Cardiac muscle cell (in vitro differentiated cells and primary cell): Measurements from ENCODE around the gene COX20. TPM values are rescaled to one million over a fixed set of nuclear protein-coding genes. Genes with fewer than 3 reads are reported as not detected.

Experiments used
- DNase-seq, 2 donors: peaks; one replicate each; pipeline versions ENCODE4 v3.0.0 to v3.0.0-alpha.2; 2010 to 2017; ENCODE audit warnings: low read depth in 1 of 2, low spot score in 1 of 2
- H3K27ac ChIP-seq: fragments of 200-600 bp; sonication (generic); 2 replicates; pipeline ENCODE4 v1.5.1; 2016
- H3K27me3 ChIP-seq: fragments of 200-600 bp; sonication (generic); 2 replicates; pipeline ENCODE4 v1.6.0; 2016; ENCODE audit warnings: control low read depth
- H3K36me3 ChIP-seq: fragments of 200-600 bp; sonication (generic); 2 replicates; pipeline ENCODE4 v1.5.1; 2016; ENCODE audit warnings: control low read depth
- H3K4me1 ChIP-seq: fragments of 200-600 bp; sonication (generic); 2 replicates; pipeline ENCODE4 v1.8.1; 2017; ENCODE audit warnings: low read depth, mild to moderate bottlenecking, mixed run types
- H3K4me3 ChIP-seq: fragments of 200-600 bp; sonication (generic); 2 replicates; pipeline ENCODE4 v1.5.1; 2016; ENCODE audit warnings: mild to moderate bottlenecking
- H3K9me3 ChIP-seq: fragments of 200-600 bp; sonication (generic); 2 replicates; pipeline ENCODE4 v1.5.1; 2017; ENCODE audit warnings: low read depth, mild to moderate bottlenecking, control low read depth
- CTCF ChIP-seq: IDR thresholded peaks from 2 replicates; pipeline ENCODE4 v1.5.1; 2012; ENCODE audit warnings: low read depth, mild to moderate bottlenecking, low read length
- polyA plus RNA-seq: library from polyadenylated mRNA; unstranded; fragments of >200 nt; fragmentation: Nextera tagmentation; extraction: Ambion mirVana; gene quantifications from 2 replicates; pipeline ENCODE4 v1.2.1, GENCODE V29; 2016
- total RNA-seq: library from RNA; depleted of rRNA; stranded (reverse); fragments of >200 nt; gene quantifications from 2 replicates; pipeline ENCODE4 v1.2.3, GENCODE V29; 2016

COX20 gene
- total and polyA plus RNA-seq, 2 experiments from 2014 or later, result 55.8 to 104 TPM

- peak overlapping the region; percentile 40 for H3K27ac ChIP-seq
- TF ChIP-seq CTCF, result no peak
- no peaks in the 10 kb centered on the region for H3K9me3 ChIP-seq
Measured at GRCh38 chr1:244854865-244855578, 19.6 kb downstream of the COX20 start.

GRCh38 chr1:244857761-244858160, 22.3 kb downstream of the COX20 start:
- DNase-seq, result no peak
- Histone ChIP-seq H3K9me3 (no peaks in the 10 kb centered on the region), H3K27me3 (no peaks in the 10 kb centered on the region), H3K4me3 (no peak overlapping the region), H3K4me1 (peaks cover 12% of the 10 kb centered on the region), H3K27ac (peak overlapping the region; percentile 38), H3K36me3 (peaks cover 82% of the 10 kb centered on the region)
- TF ChIP-seq CTCF, result no peak

More at GRCh38 chr1:244854865-244855578, 19.6 kb downstream of the COX20 start:
- Histone ChIP-seq H3K27me3 (no peaks in the 10 kb centered on the region), H3K36me3 (peaks cover 99% of the 10 kb centered on the region), H3K4me1 (no peaks in the 10 kb centered on the region), H3K4me3 (no peak overlapping the region)
- no peak for DNase-seq

- no peak overlapping the region for H3K4me3 ChIP-seq
- no peaks in the 10 kb centered on the region for H3K27me3 ChIP-seq
- no peak overlapping the region for H3K27ac ChIP-seq
- TF ChIP-seq CTCF, result no peak
- peaks cover 76% of the 10 kb centered on the region for H3K36me3 ChIP-seq
- peaks cover 12% of the 10 kb centered on the region for H3K4me1 ChIP-seq
- no peak for DNase-seq
- no peaks in the 10 kb centered on the region for H3K9me3 ChIP-seq
Measured at GRCh38 chr1:244858357-244858756, 22.9 kb downstream of the COX20 start.

- DNase-seq, result no peak
- no peaks in the 10 kb centered on the region for H3K9me3 ChIP-seq
- H3K4me3 ChIP-seq, result peak overlapping the region; percentile 90
- H3K27me3 ChIP-seq, result no peaks in the 10 kb centered on the region
- H3K4me1 ChIP-seq, result peaks cover 16% of the 10 kb centered on the region
- no peak for TF ChIP-seq CTCF
- peaks cover 59% of the 10 kb centered on the region for H3K36me3 ChIP-seq
- H3K27ac ChIP-seq, result no peak overlapping the region
Measured at GRCh38 chr1:244860078-244860477, 24.6 kb downstream of the COX20 start.

GRCh38 chr1:244860914-244861610, 25.6 kb downstream of the COX20 start:
- TF ChIP-seq CTCF, result no peak
- Histone ChIP-seq H3K27ac (no peak overlapping the region), H3K4me1 (peaks cover 26% of the 10 kb centered on the region), H3K9me3 (no peaks in the 10 kb centered on the region), H3K4me3 (peak overlapping the region; percentile 90), H3K27me3 (no peaks in the 10 kb centered on the region), H3K36me3 (peaks cover 49% of the 10 kb centered on the region)
- no peak for DNase-seq
